K562 (cell line): ENCODE results near the gene CCDC106. TPM values are rescaled to one million over a fixed set of nuclear protein-coding genes. Genes with fewer than 3 reads are reported as not detected.

ENCODE experiments used
- CREB1 ChIP-seq, 2 experiments: sonication (generic) in 1 of 2; formaldehyde crosslinking in 1 of 2; IDR thresholded peaks; 2 replicates each; pipeline versions ENCODE4 v1.6.1 to v1.8.0; 2012 to 2022; ENCODE audit warnings: inconsistent platforms in 1 of 2, mild to moderate bottlenecking in 1 of 2, missing genetic modification reagents in 1 of 2, moderate library complexity in 1 of 2
- FUS ChIP-seq: fragments of 200-400 bp; formaldehyde crosslinking; optimal IDR thresholded peaks from 2 replicates; pipeline ENCODE3; 2017; ENCODE audit warnings: low read depth, low read length
- GABPA ChIP-seq: fragments of 200-800 bp; sonication (Bioruptor generic); conservative IDR thresholded peaks from 2 replicates; pipeline ENCODE4 v1.6.1; 2016; ENCODE audit warnings: low read depth, missing genetic modification characterization, missing compliant biosample characterization
- IRF2 ChIP-seq: sonication (generic); formaldehyde crosslinking; IDR thresholded peaks from 2 replicates; pipeline ENCODE4 v1.8.1; 2022; ENCODE audit warnings: mild to moderate bottlenecking, missing genetic modification reagents
- NFE2 ChIP-seq: IDR thresholded peaks from 2 replicates; pipeline ENCODE4 v1.6.1; 2014; ENCODE audit warnings: antibody characterized with exemption, low read depth
- NRF1 ChIP-seq, 2 experiments: fragments of 450-650 bp; IDR thresholded peaks in 1 of 2; conservative IDR thresholded peaks in 1 of 2; 2 replicates each; pipeline ENCODE4 v1.6.1; 2014; ENCODE audit warnings: mild to moderate bottlenecking in 2 of 2
- RAD21 ChIP-seq, 2 experiments: fragments of 250-450 bp in 1 of 2; fragments of 450-650 bp in 1 of 2; sonication (Bioruptor Pico) in 1 of 2; formaldehyde crosslinking in 1 of 2; IDR thresholded peaks in 1 of 2; conservative IDR thresholded peaks in 1 of 2; 2 replicates each; pipeline versions ENCODE4 v1.4.0 to v1.8.0; 2020 to 2022; ENCODE audit warnings: mild to moderate bottlenecking in 2 of 2, moderate library complexity in 1 of 2
- RB1 ChIP-seq: fragments of 450-650 bp; IDR thresholded peaks from 2 replicates; pipeline ENCODE4 v1.6.1; 2017; ENCODE audit warnings: low read depth, mild to moderate bottlenecking
- RBBP5 ChIP-seq: fragments of 200-600 bp; sonication (generic); IDR thresholded peaks from 2 replicates; pipeline ENCODE4 v1.6.1; 2012; ENCODE audit warnings: borderline replicate concordance, mild to moderate bottlenecking, low read length, control low read depth, inconsistent platforms; ENCODE audit not compliant: insufficient read depth, poor library complexity, severe bottlenecking
- SIN3B ChIP-seq: fragments of 450-650 bp; IDR thresholded peaks from 2 replicates; pipeline ENCODE4 v1.6.1; 2017; ENCODE audit warnings: low read depth, mild to moderate bottlenecking, moderate library complexity
- SRSF9 ChIP-seq: fragments of 200-400 bp; formaldehyde crosslinking; IDR thresholded peaks from 2 replicates; pipeline ENCODE4 v1.6.1; 2017; ENCODE audit warnings: low read depth, low read length, borderline replicate concordance
- ZNF274 ChIP-seq: IDR thresholded peaks from 2 replicates; pipeline ENCODE4 v1.6.1; 2011; ENCODE audit warnings: low read depth, mild to moderate bottlenecking, low read length, moderate library complexity, borderline replicate concordance
- ZNF695 ChIP-seq: fragments of 450-650 bp; formaldehyde crosslinking; IDR thresholded peaks from 2 replicates; pipeline ENCODE4 v1.4.0; 2020; ENCODE audit warnings: mild to moderate bottlenecking, moderate library complexity
- polyA plus RNA-seq, 8 experiments: library from polyadenylated mRNA; depleted of rRNA in 4 of 8; stranded (reverse) in 5 of 8; unstranded in 3 of 8; fragments of >200 nt; fragmentation: Nextera tagmentation in 2 of 8; fragmentation: Illumina TruSeq in 1 of 8; extraction: Ambion mirVana in 2 of 8; extraction: Trizol in 1 of 8; gene quantifications; 2 replicates each; pipeline versions ENCODE4 v1.2.1 to v1.2.3, GENCODE V29; 2011 to 2014; ENCODE audit warnings: inconsistent platforms in 1 of 8, missing spikeins in 1 of 8
- total RNA-seq, 7 experiments: library from RNA; depleted of rRNA in 6 of 7; stranded (reverse); fragments of >200 nt in 6 of 7; fragmentation: Illumina TruSeq in 2 of 7; extraction: Trizol in 2 of 7; gene quantifications; 2 replicates each; pipeline versions ENCODE4 v1.2.1 to v1.2.3, GENCODE V29; 2011 to 2021; ENCODE audit warnings: low replicate concordance in 1 of 7
- TF ChIP-seq, protein P1 (sequence below): IDR thresholded peaks from 3 replicates; pipeline ENCODE4 v1.6.1; 2011; ENCODE audit warnings: borderline replicate concordance, mild to moderate bottlenecking, moderate library complexity; ENCODE audit not compliant: insufficient read length; ENCODE audit errors: extremely low read depth
- TF ChIP-seq, protein P2 (sequence below): fragments of 250-450 bp; sonication (Bioruptor Pico); IDR thresholded peaks from 2 replicates; pipeline ENCODE4 v1.8.0; 2021; ENCODE audit warnings: borderline replicate concordance, mild to moderate bottlenecking, moderate library complexity; ENCODE audit not compliant: poor library complexity, severe bottlenecking
- TF ChIP-seq, protein P3 (sequence below): fragments of 450-650 bp; conservative IDR thresholded peaks from 2 replicates; pipeline ENCODE4 v1.6.1; 2016; ENCODE audit warnings: missing genetic modification characterization, low read depth, mild to moderate bottlenecking, control low read depth, missing compliant biosample characterization
- TF ChIP-seq, protein P4 (sequence below): fragments of 250-450 bp; sonication (Bioruptor Pico); IDR thresholded peaks from 2 replicates; pipeline ENCODE4 v1.9.0; 2021; ENCODE audit warnings: mild to moderate bottlenecking, inconsistent platforms
- TF ChIP-seq, protein P5 (sequence below): fragments of 450-650 bp; IDR thresholded peaks from 2 replicates; pipeline ENCODE4 v1.6.1; 2016; ENCODE audit warnings: borderline replicate concordance

Gene CCDC106
- total and polyA plus RNA-seq, 9 of the 15 experiments (the other 6 are each of a cell fraction or from before 2014, with no cell fraction given), result 0.10 to 27.5 (median 15.0) TPM; not detected in 1

DNA sequence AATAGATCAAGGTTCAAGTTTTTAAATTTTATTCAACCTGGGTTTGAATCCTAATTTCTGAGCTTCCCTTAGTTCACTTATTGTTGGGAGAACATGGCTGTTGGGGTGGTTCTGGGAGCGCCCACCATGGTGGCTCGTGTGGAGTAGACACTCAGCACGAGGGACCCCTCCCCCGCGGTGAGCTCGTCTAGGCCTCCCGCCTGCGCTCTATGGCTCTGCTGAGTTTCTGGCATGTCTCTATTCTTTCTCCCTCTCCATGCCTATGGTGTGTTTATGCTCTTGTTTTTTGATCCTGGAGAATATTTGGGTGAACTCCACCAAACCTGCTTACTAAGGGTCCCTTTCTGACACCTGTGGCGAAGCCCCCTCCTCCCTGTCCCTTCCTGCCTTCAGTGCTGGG lies 25.5 kb downstream of the CCDC106 start (continued):
- TF ChIP-seq, protein P1, sequence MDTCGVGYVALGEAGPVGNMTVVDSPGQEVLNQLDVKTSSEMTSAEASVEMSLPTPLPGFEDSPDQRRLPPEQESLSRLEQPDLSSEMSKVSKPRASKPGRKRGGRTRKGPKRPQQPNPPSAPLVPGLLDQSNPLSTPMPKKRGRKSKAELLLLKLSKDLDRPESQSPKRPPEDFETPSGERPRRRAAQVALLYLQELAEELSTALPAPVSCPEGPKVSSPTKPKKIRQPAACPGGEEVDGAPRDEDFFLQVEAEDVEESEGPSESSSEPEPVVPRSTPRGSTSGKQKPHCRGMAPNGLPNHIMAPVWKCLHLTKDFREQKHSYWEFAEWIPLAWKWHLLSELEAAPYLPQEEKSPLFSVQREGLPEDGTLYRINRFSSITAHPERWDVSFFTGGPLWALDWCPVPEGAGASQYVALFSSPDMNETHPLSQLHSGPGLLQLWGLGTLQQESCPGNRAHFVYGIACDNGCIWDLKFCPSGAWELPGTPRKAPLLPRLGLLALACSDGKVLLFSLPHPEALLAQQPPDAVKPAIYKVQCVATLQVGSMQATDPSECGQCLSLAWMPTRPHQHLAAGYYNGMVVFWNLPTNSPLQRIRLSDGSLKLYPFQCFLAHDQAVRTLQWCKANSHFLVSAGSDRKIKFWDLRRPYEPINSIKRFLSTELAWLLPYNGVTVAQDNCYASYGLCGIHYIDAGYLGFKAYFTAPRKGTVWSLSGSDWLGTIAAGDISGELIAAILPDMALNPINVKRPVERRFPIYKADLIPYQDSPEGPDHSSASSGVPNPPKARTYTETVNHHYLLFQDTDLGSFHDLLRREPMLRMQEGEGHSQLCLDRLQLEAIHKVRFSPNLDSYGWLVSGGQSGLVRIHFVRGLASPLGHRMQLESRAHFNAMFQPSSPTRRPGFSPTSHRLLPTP, result no peak
- TF ChIP-seq, protein P2, sequence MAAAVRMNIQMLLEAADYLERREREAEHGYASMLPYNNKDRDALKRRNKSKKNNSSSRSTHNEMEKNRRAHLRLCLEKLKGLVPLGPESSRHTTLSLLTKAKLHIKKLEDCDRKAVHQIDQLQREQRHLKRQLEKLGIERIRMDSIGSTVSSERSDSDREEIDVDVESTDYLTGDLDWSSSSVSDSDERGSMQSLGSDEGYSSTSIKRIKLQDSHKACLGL, result no peak
- TF ChIP-seq RB1 (no peak), ZNF274 (no peak), NFE2 (no peak), RAD21 (CRISPR knock-in tag; conservative IDR thresholded peaks at IDR 0.05 in 1 of 2, IDR thresholded peaks at IDR 0.05 in 1 of 2) (no peak), NRF1 (conservative IDR thresholded peaks at IDR 0.05 in 1 of 2, IDR thresholded peaks at IDR 0.05 in 1 of 2) (no peak), IRF2 (CRISPR knock-in tag) (no peak), FUS (no peak), CREB1 (IDR thresholded peaks at IDR 0.05) (no peak), CREB1 (CRISPR knock-in tag; IDR thresholded peaks at IDR 0.05) (0 out of 2 replicates have a peak, but pooled peaks have one; percentile 23), GABPA (tag) (no peak), RBBP5 (peak; percentile 33), ZNF695 (CRISPR knock-in tag) (no peak), SRSF9 (no peak), SIN3B (no peak)
- TF ChIP-seq, protein P3, sequence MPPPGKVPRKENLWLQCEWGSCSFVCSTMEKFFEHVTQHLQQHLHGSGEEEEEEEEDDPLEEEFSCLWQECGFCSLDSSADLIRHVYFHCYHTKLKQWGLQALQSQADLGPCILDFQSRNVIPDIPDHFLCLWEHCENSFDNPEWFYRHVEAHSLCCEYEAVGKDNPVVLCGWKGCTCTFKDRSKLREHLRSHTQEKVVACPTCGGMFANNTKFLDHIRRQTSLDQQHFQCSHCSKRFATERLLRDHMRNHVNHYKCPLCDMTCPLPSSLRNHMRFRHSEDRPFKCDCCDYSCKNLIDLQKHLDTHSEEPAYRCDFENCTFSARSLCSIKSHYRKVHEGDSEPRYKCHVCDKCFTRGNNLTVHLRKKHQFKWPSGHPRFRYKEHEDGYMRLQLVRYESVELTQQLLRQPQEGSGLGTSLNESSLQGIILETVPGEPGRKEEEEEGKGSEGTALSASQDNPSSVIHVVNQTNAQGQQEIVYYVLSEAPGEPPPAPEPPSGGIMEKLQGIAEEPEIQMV (tag), result no peak
- TF ChIP-seq, protein P4, sequence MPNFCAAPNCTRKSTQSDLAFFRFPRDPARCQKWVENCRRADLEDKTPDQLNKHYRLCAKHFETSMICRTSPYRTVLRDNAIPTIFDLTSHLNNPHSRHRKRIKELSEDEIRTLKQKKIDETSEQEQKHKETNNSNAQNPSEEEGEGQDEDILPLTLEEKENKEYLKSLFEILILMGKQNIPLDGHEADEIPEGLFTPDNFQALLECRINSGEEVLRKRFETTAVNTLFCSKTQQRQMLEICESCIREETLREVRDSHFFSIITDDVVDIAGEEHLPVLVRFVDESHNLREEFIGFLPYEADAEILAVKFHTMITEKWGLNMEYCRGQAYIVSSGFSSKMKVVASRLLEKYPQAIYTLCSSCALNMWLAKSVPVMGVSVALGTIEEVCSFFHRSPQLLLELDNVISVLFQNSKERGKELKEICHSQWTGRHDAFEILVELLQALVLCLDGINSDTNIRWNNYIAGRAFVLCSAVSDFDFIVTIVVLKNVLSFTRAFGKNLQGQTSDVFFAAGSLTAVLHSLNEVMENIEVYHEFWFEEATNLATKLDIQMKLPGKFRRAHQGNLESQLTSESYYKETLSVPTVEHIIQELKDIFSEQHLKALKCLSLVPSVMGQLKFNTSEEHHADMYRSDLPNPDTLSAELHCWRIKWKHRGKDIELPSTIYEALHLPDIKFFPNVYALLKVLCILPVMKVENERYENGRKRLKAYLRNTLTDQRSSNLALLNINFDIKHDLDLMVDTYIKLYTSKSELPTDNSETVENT, result no peak
- TF ChIP-seq, protein P5, sequence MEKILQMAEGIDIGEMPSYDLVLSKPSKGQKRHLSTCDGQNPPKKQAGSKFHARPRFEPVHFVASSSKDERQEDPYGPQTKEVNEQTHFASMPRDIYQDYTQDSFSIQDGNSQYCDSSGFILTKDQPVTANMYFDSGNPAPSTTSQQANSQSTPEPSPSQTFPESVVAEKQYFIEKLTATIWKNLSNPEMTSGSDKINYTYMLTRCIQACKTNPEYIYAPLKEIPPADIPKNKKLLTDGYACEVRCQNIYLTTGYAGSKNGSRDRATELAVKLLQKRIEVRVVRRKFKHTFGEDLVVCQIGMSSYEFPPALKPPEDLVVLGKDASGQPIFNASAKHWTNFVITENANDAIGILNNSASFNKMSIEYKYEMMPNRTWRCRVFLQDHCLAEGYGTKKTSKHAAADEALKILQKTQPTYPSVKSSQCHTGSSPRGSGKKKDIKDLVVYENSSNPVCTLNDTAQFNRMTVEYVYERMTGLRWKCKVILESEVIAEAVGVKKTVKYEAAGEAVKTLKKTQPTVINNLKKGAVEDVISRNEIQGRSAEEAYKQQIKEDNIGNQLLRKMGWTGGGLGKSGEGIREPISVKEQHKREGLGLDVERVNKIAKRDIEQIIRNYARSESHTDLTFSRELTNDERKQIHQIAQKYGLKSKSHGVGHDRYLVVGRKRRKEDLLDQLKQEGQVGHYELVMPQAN, result no peak
